H1 (cell line): ENCODE data around the gene NDUFB1. TPM values are rescaled to one million over a fixed set of nuclear protein-coding genes. Genes with fewer than 3 reads are reported as not detected.

Experiments used
- CTCF ChIA-PET: fragments of 300-600 bp; sonication (Branson Sonifier 250); formaldehyde crosslinking; loops from one replicate; lab custom pipeline; 2021; ENCODE audit not compliant: partially characterized antibody; lab: Charles Lee
- POLR2A ChIA-PET: fragments of 300-600 bp; sonication (Branson Sonifier 250); formaldehyde crosslinking; loops from one replicate; lab custom pipeline; 2021; ENCODE audit warnings: inconsistent platforms; ENCODE audit not compliant: partially characterized antibody; lab: Charles Lee
- DNase-seq, 2 experiments: peaks; one replicate each; pipeline versions ENCODE4 v3.0.0 to v3.0.0-alpha.2; 2010 to 2022; ENCODE audit warnings: low spot score in 2 of 2, low read depth in 1 of 2, mixed read lengths in 1 of 2
- FAIRE-seq: peaks from 2 replicates; lab custom pipeline; 2011; peaks lifted over from hg19 to GRCh38; lab: Jason Lieb, UNC
- H2AFZ ChIP-seq: 2 replicates; pipeline ENCODE4 v1.8.1; 2012; ENCODE audit warnings: low read length, inconsistent platforms
- H2AK5ac ChIP-seq: 2 replicates; pipeline ENCODE4 v1.6.1; 2013; ENCODE audit warnings: low read depth, low read length
- H2BK120ac ChIP-seq: replicated peaks from 2 replicates; pipeline ENCODE3; 2013; ENCODE audit warnings: low read depth, low read length, inconsistent platforms
- H2BK12ac ChIP-seq: 2 replicates; pipeline ENCODE4 v1.6.1; 2013; ENCODE audit warnings: low read depth, low read length
- H2BK15ac ChIP-seq: 2 replicates; pipeline ENCODE4 v1.6.1; 2013; ENCODE audit warnings: low read length
- H2BK20ac ChIP-seq: 2 replicates; pipeline ENCODE4 v1.6.1; 2013; ENCODE audit warnings: low read length
- H2BK5ac ChIP-seq: 2 replicates; pipeline ENCODE4 v1.6.1; 2013; ENCODE audit warnings: low read depth, low read length
- H3K14ac ChIP-seq: 2 replicates; pipeline ENCODE4 v1.6.1; 2013; ENCODE audit warnings: inconsistent platforms; ENCODE audit not compliant: insufficient read length
- H3K18ac ChIP-seq: 2 replicates; pipeline ENCODE4 v1.6.1; 2013; ENCODE audit warnings: low read length; ENCODE audit errors: extremely low read depth
- H3K23ac ChIP-seq: 2 replicates; pipeline ENCODE4 v1.6.1; 2013; ENCODE audit warnings: inconsistent platforms; ENCODE audit not compliant: insufficient read length
- H3K23me2 ChIP-seq: 2 replicates; pipeline ENCODE4 v1.6.1; 2013; ENCODE audit warnings: low read depth, low read length
- H3K27ac ChIP-seq: 2 replicates; pipeline ENCODE4 v1.6.1; 2011; ENCODE audit warnings: low read depth, low read length, inconsistent platforms
- H3K27me3 ChIP-seq, 4 experiments: replicated peaks in 1 of 4; 1 replicate in 1 of 4; 2 replicates in 3 of 4; pipeline versions ENCODE4 v1.6.1 to v1.8.1; 2011 to 2013; ENCODE audit warnings: low read length in 3 of 4, mild to moderate bottlenecking in 3 of 4, inconsistent platforms in 2 of 4, mixed read lengths in 2 of 4, moderate library complexity in 1 of 4; ENCODE audit not compliant: control insufficient read depth in 3 of 4, insufficient read depth in 3 of 4; ENCODE audit errors: extremely low read depth in 1 of 4
- H3K36me3 ChIP-seq, 4 experiments: 2 replicates each; pipeline versions ENCODE4 v1.6.1 to v1.8.1; 2011 to 2013; ENCODE audit warnings: mild to moderate bottlenecking in 4 of 4, low read length in 3 of 4, moderate library complexity in 2 of 4, control low read depth in 1 of 4, inconsistent platforms in 1 of 4; ENCODE audit not compliant: insufficient read depth in 4 of 4, control insufficient read depth in 2 of 4
- H3K4ac ChIP-seq: replicated peaks from 2 replicates; pipeline ENCODE3; 2013; ENCODE audit warnings: low read length, low read depth, mixed read lengths, inconsistent platforms; ENCODE audit not compliant: insufficient read length
- H3K4me1 ChIP-seq, 4 experiments: replicated peaks in 1 of 4; 1 replicate in 1 of 4; 2 replicates in 3 of 4; pipeline versions ENCODE4 v1.6.1 to v1.8.1; 2011 to 2013; ENCODE audit warnings: low read length in 3 of 4, inconsistent platforms in 2 of 4, mixed read lengths in 1 of 4; ENCODE audit not compliant: insufficient read depth in 4 of 4, control insufficient read depth in 3 of 4
- H3K4me2 ChIP-seq, 2 experiments: 2 replicates each; pipeline versions ENCODE4 v1.6.1 to v1.8.1; 2011 to 2013; ENCODE audit warnings: low read depth in 2 of 2, low read length in 2 of 2, control low read depth in 1 of 2, inconsistent platforms in 1 of 2, mild to moderate bottlenecking in 1 of 2; ENCODE audit not compliant: insufficient read depth in 1 of 2
- H3K4me3 ChIP-seq, 4 experiments: fragments of 200-600, 300-600 bp in 1 of 4; sonication (generic), shearing (Covaris generic), sonication (Bioruptor Twin) in 1 of 4; 2 replicates each; pipeline versions ENCODE4 v1.5.1 to v1.8.1; 2011 to 2016; ENCODE audit warnings: low read length in 4 of 4, low read depth in 3 of 4, control low read depth in 2 of 4, inconsistent platforms in 2 of 4, mild to moderate bottlenecking in 2 of 4, mixed read lengths in 1 of 4, moderate library complexity in 1 of 4; ENCODE audit not compliant: insufficient read depth in 2 of 4; ENCODE audit errors: extremely low read depth in 1 of 4
- H3K56ac ChIP-seq: replicated peaks from 2 replicates; pipeline ENCODE3; 2013; ENCODE audit warnings: low read depth, mild to moderate bottlenecking, mixed read lengths, low read length, inconsistent platforms; ENCODE audit not compliant: insufficient read length
- H3K79me1 ChIP-seq: 2 replicates; pipeline ENCODE4 v1.6.1; 2013; ENCODE audit warnings: low read depth, low read length, control low read depth
- H3K79me2 ChIP-seq, 2 experiments: 2 replicates each; pipeline versions ENCODE4 v1.6.1 to v1.8.1; 2012 to 2013; ENCODE audit warnings: low read length in 2 of 2, mild to moderate bottlenecking in 2 of 2, inconsistent platforms in 1 of 2; ENCODE audit not compliant: insufficient read depth in 2 of 2, control insufficient read depth in 1 of 2
- H3K9ac ChIP-seq, 4 experiments: replicated peaks in 1 of 4; 1 replicate in 1 of 4; 2 replicates in 3 of 4; pipeline versions ENCODE4 v1.6.1 to v1.8.1; 2011 to 2013; ENCODE audit warnings: low read depth in 3 of 4, low read length in 3 of 4, control low read depth in 2 of 4, mild to moderate bottlenecking in 2 of 4, moderate library complexity in 2 of 4, inconsistent platforms in 1 of 4; ENCODE audit errors: extremely low read depth in 1 of 4
- H3K9me3 ChIP-seq, 2 experiments: 2 replicates each; pipeline versions ENCODE4 v1.6.1 to v1.8.1; 2012 to 2013; ENCODE audit warnings: mild to moderate bottlenecking in 2 of 2, moderate library complexity in 2 of 2, control low read depth in 1 of 2, inconsistent platforms in 1 of 2, low read depth in 1 of 2, low read length in 1 of 2, mixed read lengths in 1 of 2; ENCODE audit not compliant: insufficient read depth in 2 of 2
- H4K20me1 ChIP-seq, 2 experiments: replicated peaks in 1 of 2; 2 replicates each; pipeline versions ENCODE3 to v1.8.1; 2011 to 2013; ENCODE audit warnings: inconsistent platforms in 2 of 2, low read length in 2 of 2, mild to moderate bottlenecking in 1 of 2; ENCODE audit not compliant: insufficient read depth in 2 of 2, control insufficient read depth in 1 of 2
- H4K5ac ChIP-seq: 2 replicates; pipeline ENCODE4 v1.6.1; 2013; ENCODE audit warnings: low read length, low read depth, mixed read lengths, inconsistent platforms; ENCODE audit not compliant: insufficient read length
- H4K8ac ChIP-seq: 2 replicates; pipeline ENCODE4 v1.8.0; 2013; ENCODE audit warnings: mild to moderate bottlenecking, moderate library complexity, low read length, inconsistent platforms; ENCODE audit not compliant: insufficient read depth; ENCODE audit errors: extremely low read depth
- H4K91ac ChIP-seq: replicated peaks from 2 replicates; pipeline ENCODE3; 2013; ENCODE audit warnings: low read length, mixed read lengths, inconsistent platforms; ENCODE audit not compliant: insufficient read length
- SIRT6 ChIP-seq: IDR thresholded peaks from one replicate; pipeline ENCODE4 v1.7.1; 2012; ENCODE audit warnings: low read length, inconsistent platforms
- TAF7 ChIP-seq: optimal IDR thresholded peaks from 2 replicates; pipeline ENCODE3; 2011; ENCODE audit warnings: low read depth, mild to moderate bottlenecking, inconsistent platforms, low read length, moderate library complexity, borderline replicate concordance
- WGBS, 2 experiments: shearing (Covaris generic) in 1 of 2; methylation state at CpG; one replicate each; pipeline versions ENCODE4 v1.1.6 to v1.1.7; 2013 to 2015; ENCODE audit warnings: low lambda C conversion rate in 2 of 2, mixed read lengths in 2 of 2, inconsistent platforms in 1 of 2, low coverage in 1 of 2, missing lambda C conversion rate in 1 of 2; ENCODE audit not compliant: insufficient replicate concordance in 2 of 2, insufficient coverage in 1 of 2, insufficient read length in 1 of 2; ENCODE audit errors: extremely low coverage in 1 of 2, missing lambda C conversion rate in 1 of 2; 5-methylcytosine and 5-hydroxymethylcytosine counted together
- polyA plus RNA-seq, 7 experiments: library from polyadenylated mRNA; depleted of rRNA in 3 of 7; stranded (reverse) in 5 of 7; unstranded in 2 of 7; fragments of >200 nt in 5 of 7; fragments of 200-250 nt in 2 of 7; gene quantifications; 1 replicate in 5 of 7; 2 replicates in 1 of 7; 4 replicates in 1 of 7; pipeline versions ENCODE4 v1.2.1 to v1.2.3, GENCODE V29; 2011 to 2013; ENCODE audit warnings: missing spikeins in 2 of 7, mixed read lengths in 2 of 7
- total RNA-seq: library from RNA; stranded (reverse); fragmentation: NEBNext Ultra II Directional; extraction: Animal tissue kit (Norgen Biotek cat#: 25700); gene quantifications from 2 replicates; pipeline ENCODE4 v1.2.1, GENCODE V29; 2021

NDUFB1 gene
- total and polyA plus RNA-seq, 2 of the 8 experiments (the other 6 are each of a cell fraction or from before 2014, with no cell fraction given) = 124 to 271 TPM

- H3K79me1 ChIP-seq = no peaks in the 10 kb centered on the region
- TF ChIP-seq TAF7 (no peak), SIRT6 (no peak)
These were observed 39.1 kb upstream of the NDUFB1 start for GRCh38 chr14:92160619-92161018.

More at GRCh38 chr14:92160619-92161018, 39.1 kb upstream of the NDUFB1 start:
- no peak overlapping the region for H3K27ac ChIP-seq
- H2BK20ac ChIP-seq = no peak overlapping the region
- no peak overlapping the region for H3K4me2 ChIP-seq
- 91% methylated on average over 4 of the region's 4 CpGs; no CpG with 5 or more reads in 1 of the 2 experiments for WGBS, 2 experiments
- H4K5ac ChIP-seq = no peak overlapping the region
- no peak overlapping the region for H3K14ac ChIP-seq
- CTCF ChIA-PET = no interaction called here
- no peak overlapping the region for H2BK5ac ChIP-seq
- no peak overlapping the region for H2BK12ac ChIP-seq
- H3K56ac ChIP-seq = no peak overlapping the region
- POLR2A ChIA-PET = no interaction called here
- no peak overlapping the region for H4K8ac ChIP-seq
- no peaks in the 10 kb centered on the region for H3K79me2 ChIP-seq
- H3K9me3 ChIP-seq = peaks cover 8 to 13% of the 10 kb centered on the region in 2 experiments; a peak in 3 of 4 replicates
- H2BK120ac ChIP-seq = no peak overlapping the region
- peaks cover 18 to 95% (median 58%) of the 10 kb centered on the region in 4 experiments for H3K36me3 ChIP-seq
- no peak overlapping the region for H3K9ac ChIP-seq
- no peak overlapping the region for H2BK15ac ChIP-seq
- no peaks in the 10 kb centered on the region for H3K4me1 ChIP-seq
- H4K91ac ChIP-seq = no peak overlapping the region
- no peak overlapping the region for H2AK5ac ChIP-seq
- no peaks in the 10 kb centered on the region for H4K20me1 ChIP-seq
- no peaks in the 10 kb centered on the region for H3K23me2 ChIP-seq
- no peak overlapping the region for H3K23ac ChIP-seq
- no peak for FAIRE-seq
- H3K4ac ChIP-seq = no peak overlapping the region
- no peak for DNase-seq
- H3K18ac ChIP-seq = no peak overlapping the region
- H3K4me3 ChIP-seq = no peak overlapping the region
- no peak overlapping the region for H2AFZ ChIP-seq
- no peaks in the 10 kb centered on the region for H3K27me3 ChIP-seq
